HG03045 (cell line): Measurements from ENCODE around the gene PRICKLE1.

Experiments used
- ATAC-seq: cut with Tn5 transposase; IDR thresholded peaks from one replicate; pipeline ENCODE4 v1.9.1; 2021; ENCODE audit warnings: mild to moderate bottlenecking, moderate library complexity; ENCODE audit not compliant: unreplicated experiment

Gene PRICKLE1

GRCh38 chr12:42463671-42464070, 125.9 kb downstream of the PRICKLE1 start:
- no peak for ATAC-seq

- ATAC-seq = no peak
These were observed 127.1 kb downstream of the PRICKLE1 start for GRCh38 chr12:42462486-42462885.

GRCh38 chr12:42459336-42459847, 130.2 kb downstream of the PRICKLE1 start:
- no peak for ATAC-seq

GRCh38 chr12:42458575-42458974, 131.0 kb downstream of the PRICKLE1 start:
- ATAC-seq = no peak

- no peak for ATAC-seq
These were observed 139.3 kb downstream of the PRICKLE1 start for GRCh38 chr12:42450248-42450647.

GRCh38 chr12:42448841-42449240, 140.7 kb downstream of the PRICKLE1 start:
- ATAC-seq = no peak

GRCh38 chr12:42447371-42447786, 142.2 kb downstream of the PRICKLE1 start:
- no peak for ATAC-seq

- ATAC-seq = no peak
These were observed 142.8 kb downstream of the PRICKLE1 start for GRCh38 chr12:42446761-42447160.

GRCh38 chr12:42445891-42446290, 143.7 kb downstream of the PRICKLE1 start:
- no peak for ATAC-seq

GRCh38 chr12:42444192-42444943, 145.2 kb downstream of the PRICKLE1 start:
- ATAC-seq = no peak

GRCh38 chr12:42442888-42443287, 146.7 kb downstream of the PRICKLE1 start:
- no peak for ATAC-seq

GRCh38 chr12:42442311-42442759, 147.2 kb downstream of the PRICKLE1 start:
- ATAC-seq = no peak

GRCh38 chr12:42440608-42441007, 148.9 kb downstream of the PRICKLE1 start:
- no peak for ATAC-seq

GRCh38 chr12:42432517-42433140, 156.9 kb downstream of the PRICKLE1 start:
- ATAC-seq = no peak

GRCh38 chr12:42428850-42429249, 160.7 kb downstream of the PRICKLE1 start:
- ATAC-seq = no peak

- no peak for ATAC-seq
These were observed 162.8 kb downstream of the PRICKLE1 start for GRCh38 chr12:42426746-42427145.

GRCh38 chr12:42422785-42423184, 166.8 kb downstream of the PRICKLE1 start:
- no peak for ATAC-seq

- ATAC-seq = peak; percentile 93
These were observed 167.4 kb downstream of the PRICKLE1 start for GRCh38 chr12:42421844-42422779.

GRCh38 chr12:42420395-42420794, 169.2 kb downstream of the PRICKLE1 start:
- ATAC-seq = no peak

- ATAC-seq = no peak
These were observed 179.2 kb downstream of the PRICKLE1 start for GRCh38 chr12:42410340-42410739.

GRCh38 chr12:42409471-42409870, 180.1 kb downstream of the PRICKLE1 start:
- no peak for ATAC-seq
